ENCODE results near the gene P3H1. TPM values are rescaled to one million over a fixed set of nuclear protein-coding genes. Genes with fewer than 3 reads are reported as not detected.

P3H1 gene
- total and polyA plus RNA-seq, 2 of the 13 experiments (the other 11 are each of a cell fraction or from before 2014, with no cell fraction given) = 64.6 to 120 TPM

DNA sequence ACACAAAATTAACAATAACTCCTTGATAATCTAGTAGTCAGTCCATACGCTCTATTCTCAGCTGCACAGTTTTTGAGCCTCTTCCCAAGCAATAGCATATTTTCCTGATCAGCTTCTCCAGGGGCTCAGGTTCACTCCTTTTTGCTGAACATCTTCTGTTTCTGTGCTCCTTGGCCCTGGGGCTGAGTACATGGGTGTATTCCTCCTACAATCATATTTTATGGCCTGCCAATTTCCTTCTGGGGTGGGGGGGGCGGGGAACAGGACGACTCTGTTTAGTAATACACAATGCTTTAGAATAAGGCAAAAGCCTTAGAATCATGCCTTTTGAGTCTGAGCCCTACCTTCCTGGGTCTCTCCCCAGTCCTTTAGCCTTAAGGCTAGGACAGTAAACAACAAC is 35.2 kb downstream of the P3H1 start:
- CTCF ChIA-PET (ENCODE audit: low intra/inter-chr PET ratio, low total read pairs) = interaction anchor here (1.2 kb wide), 1 partner anchor 154 kb away, joined by 3 read pairs; no protein-coding TSS in a partner anchor
- Histone ChIP-seq H3K9ac (ENCODE audit: insufficient read depth, low read depth, low read length) (no peak overlapping the region), H3K79me2 (ENCODE audit: insufficient read depth, low read length) (no peaks in the 10 kb centered on the region), H2AFZ (ENCODE audit: low read length) (no peak overlapping the region), H3K27ac (ENCODE audit: extremely low read length, insufficient read depth, low read length) (no peak overlapping the region), H3K36me3 (replicated peaks in 1 of 2; ENCODE audit: control insufficient read depth in 1 of 2, insufficient read depth in 2 of 2, low read length in 2 of 2) (no peaks in the 10 kb centered on the region), H3K27me3 (ENCODE audit: control insufficient read depth in 1 of 2, insufficient read depth in 2 of 2, low read length in 2 of 2) (no peaks in the 10 kb centered on the region), H4K20me1 (ENCODE audit: insufficient read depth, low read length) (no peaks in the 10 kb centered on the region), H3K4me3 (replicated peaks in 1 of 3; ENCODE audit: insufficient read depth in 1 of 3, low read depth in 2 of 3, low read length in 3 of 3) (no peak overlapping the region), H3K4me2 (ENCODE audit: low read depth, low read length) (no peak overlapping the region), H3K4me1 (ENCODE audit: insufficient read depth, low read length) (peaks cover 33% of the 10 kb centered on the region), H3K9me3 (ENCODE audit: low read length) (no peaks in the 10 kb centered on the region)
- BruUV-seq (replicated peaks) = no TSS peak
- POLR2A ChIA-PET = interaction anchor here (1.2 kb wide), 1 partner anchor 73 kb away, joined by 4 read pairs; the partner anchor contains the start of gene PPIH
- in situ Hi-C loops (cut with HindIII; ENCODE audit: extremely low pct_ligation_motif_present, low pct_unique_long_range_greater_than_20kb) (loop anchor here (25.0 kb wide), 1 partner anchor 394 kb away; the partner anchor contains the start of gene FOXJ3), intact Hi-C loops (cut with micrococcal nuclease; ENCODE audit: unreplicated experiment) (no loop called here)
- ATAC-seq = no peak
- TF ChIP-seq ZNF850 (CRISPR knock-in tag; conservative IDR thresholded peaks at IDR 0.05) (no peak), HOXA5 (CRISPR knock-in tag; IDR thresholded peaks at IDR 0.05) (no peak), KLF15 (CRISPR knock-in tag; IDR thresholded peaks at IDR 0.05; ENCODE audit: borderline replicate concordance) (no peak), ZNF567 (CRISPR knock-in tag; IDR thresholded peaks at IDR 0.05; ENCODE audit: borderline replicate concordance) (no peak), PRDM10 (CRISPR knock-in tag; IDR thresholded peaks at IDR 0.05; ENCODE audit: low read depth) (no peak), SKI (IDR thresholded peaks at IDR 0.05; ENCODE audit: partially characterized antibody) (no peak), ZNF501 (CRISPR knock-in tag; IDR thresholded peaks at IDR 0.05) (no peak), SAFB2 (CRISPR knock-in tag; IDR thresholded peaks at IDR 0.05; ENCODE audit: borderline replicate concordance, low read depth) (no peak)
- TF ChIP-seq, protein P1, sequence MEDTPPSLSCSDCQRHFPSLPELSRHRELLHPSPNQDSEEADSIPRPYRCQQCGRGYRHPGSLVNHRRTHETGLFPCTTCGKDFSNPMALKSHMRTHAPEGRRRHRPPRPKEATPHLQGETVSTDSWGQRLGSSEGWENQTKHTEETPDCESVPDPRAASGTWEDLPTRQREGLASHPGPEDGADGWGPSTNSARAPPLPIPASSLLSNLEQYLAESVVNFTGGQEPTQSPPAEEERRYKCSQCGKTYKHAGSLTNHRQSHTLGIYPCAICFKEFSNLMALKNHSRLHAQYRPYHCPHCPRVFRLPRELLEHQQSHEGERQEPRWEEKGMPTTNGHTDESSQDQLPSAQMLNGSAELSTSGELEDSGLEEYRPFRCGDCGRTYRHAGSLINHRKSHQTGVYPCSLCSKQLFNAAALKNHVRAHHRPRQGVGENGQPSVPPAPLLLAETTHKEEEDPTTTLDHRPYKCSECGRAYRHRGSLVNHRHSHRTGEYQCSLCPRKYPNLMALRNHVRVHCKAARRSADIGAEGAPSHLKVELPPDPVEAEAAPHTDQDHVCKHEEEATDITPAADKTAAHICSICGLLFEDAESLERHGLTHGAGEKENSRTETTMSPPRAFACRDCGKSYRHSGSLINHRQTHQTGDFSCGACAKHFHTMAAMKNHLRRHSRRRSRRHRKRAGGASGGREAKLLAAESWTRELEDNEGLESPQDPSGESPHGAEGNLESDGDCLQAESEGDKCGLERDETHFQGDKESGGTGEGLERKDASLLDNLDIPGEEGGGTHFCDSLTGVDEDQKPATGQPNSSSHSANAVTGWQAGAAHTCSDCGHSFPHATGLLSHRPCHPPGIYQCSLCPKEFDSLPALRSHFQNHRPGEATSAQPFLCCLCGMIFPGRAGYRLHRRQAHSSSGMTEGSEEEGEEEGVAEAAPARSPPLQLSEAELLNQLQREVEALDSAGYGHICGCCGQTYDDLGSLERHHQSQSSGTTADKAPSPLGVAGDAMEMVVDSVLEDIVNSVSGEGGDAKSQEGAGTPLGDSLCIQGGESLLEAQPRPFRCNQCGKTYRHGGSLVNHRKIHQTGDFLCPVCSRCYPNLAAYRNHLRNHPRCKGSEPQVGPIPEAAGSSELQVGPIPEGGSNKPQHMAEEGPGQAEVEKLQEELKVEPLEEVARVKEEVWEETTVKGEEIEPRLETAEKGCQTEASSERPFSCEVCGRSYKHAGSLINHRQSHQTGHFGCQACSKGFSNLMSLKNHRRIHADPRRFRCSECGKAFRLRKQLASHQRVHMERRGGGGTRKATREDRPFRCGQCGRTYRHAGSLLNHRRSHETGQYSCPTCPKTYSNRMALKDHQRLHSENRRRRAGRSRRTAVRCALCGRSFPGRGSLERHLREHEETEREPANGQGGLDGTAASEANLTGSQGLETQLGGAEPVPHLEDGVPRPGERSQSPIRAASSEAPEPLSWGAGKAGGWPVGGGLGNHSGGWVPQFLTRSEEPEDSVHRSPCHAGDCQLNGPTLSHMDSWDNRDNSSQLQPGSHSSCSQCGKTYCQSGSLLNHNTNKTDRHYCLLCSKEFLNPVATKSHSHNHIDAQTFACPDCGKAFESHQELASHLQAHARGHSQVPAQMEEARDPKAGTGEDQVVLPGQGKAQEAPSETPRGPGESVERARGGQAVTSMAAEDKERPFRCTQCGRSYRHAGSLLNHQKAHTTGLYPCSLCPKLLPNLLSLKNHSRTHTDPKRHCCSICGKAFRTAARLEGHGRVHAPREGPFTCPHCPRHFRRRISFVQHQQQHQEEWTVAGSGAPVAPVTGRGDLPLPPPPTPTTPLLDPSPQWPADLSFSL (CRISPR knock-in tag; IDR thresholded peaks at IDR 0.05) = no peak
- DNase-seq (ENCODE audit: low spot score) = no peak
- 67% methylated on average over 3 of the region's 3 CpGs for WGBS (ENCODE audit: low lambda C conversion rate)
- FAIRE-seq = no peak

All from HepG2 (cell line).